HL-60 (cell line): ENCODE measurements around the gene ANKS6.

Experiments used
- DNase-seq, 2 experiments: peaks; one replicate each; pipeline ENCODE4 v3.0.0-alpha.2; 2010 to 2020; ENCODE audit warnings: low read depth in 1 of 2, low spot score in 1 of 2
- H3K27ac ChIP-seq: fragments of 250-450 bp; sonication (Bioruptor Pico); replicated peaks from 2 replicates; pipeline ENCODE4 v1.5.1; 2020; ENCODE audit warnings: mild to moderate bottlenecking, moderate library complexity
- H3K27me3 ChIP-seq: fragments of 250-450 bp; sonication (Bioruptor Pico); 2 replicates; pipeline ENCODE4 v1.5.1; 2021; ENCODE audit warnings: mild to moderate bottlenecking, moderate library complexity; ENCODE audit not compliant: insufficient read depth, poor library complexity, severe bottlenecking
- H3K4me3 ChIP-seq: replicated peaks from 2 replicates; pipeline ENCODE4 v1.5.1; 2011; ENCODE audit warnings: mild to moderate bottlenecking, control low read depth, low read length; ENCODE audit not compliant: insufficient read depth
- GABPA ChIP-seq: IDR thresholded peaks from 2 replicates; pipeline ENCODE4 v1.6.1; 2012; ENCODE audit warnings: low read depth
- POLR2AphosphoS5 ChIP-seq: IDR thresholded peaks from 2 replicates; pipeline ENCODE4 v1.6.1; 2012; ENCODE audit warnings: low read depth
- SPI1 ChIP-seq: IDR thresholded peaks from 2 replicates; pipeline ENCODE4 v1.6.1; 2012; ENCODE audit warnings: low read depth, mild to moderate bottlenecking, borderline replicate concordance
- TF ChIP-seq, protein P1 (sequence below): IDR thresholded peaks from 2 replicates; pipeline ENCODE4 v1.6.1; 2012; ENCODE audit warnings: low read depth; ENCODE audit not compliant: insufficient replicate concordance
- TF ChIP-seq, protein P2 (sequence below): IDR thresholded peaks from one replicate; pipeline ENCODE4 v1.5.1; 2011; ENCODE audit warnings: low read length, control low read depth, inconsistent platforms; ENCODE audit not compliant: insufficient read depth

Gene ANKS6

DNA sequence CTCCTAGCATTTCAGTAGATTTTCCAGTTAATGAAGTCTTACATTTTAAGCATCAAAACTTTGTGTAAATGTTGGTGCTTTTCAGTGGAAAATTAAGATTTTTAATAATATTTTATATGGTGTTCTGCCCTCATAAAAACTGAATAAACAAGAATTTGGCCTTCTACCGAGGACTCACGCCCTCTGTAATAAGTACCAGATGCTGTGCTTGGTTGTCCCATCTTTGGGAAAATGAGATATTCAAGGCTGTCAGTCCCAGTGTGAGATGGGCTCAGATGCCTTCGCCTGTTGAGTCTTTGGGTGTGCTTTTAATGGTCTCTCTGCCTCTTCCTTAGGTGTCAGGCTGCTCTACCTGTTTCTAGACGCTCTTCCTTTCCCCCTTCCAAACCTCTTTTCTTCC is 39.9 kb upstream of the ANKS6 start:
- TF ChIP-seq, protein P1, sequence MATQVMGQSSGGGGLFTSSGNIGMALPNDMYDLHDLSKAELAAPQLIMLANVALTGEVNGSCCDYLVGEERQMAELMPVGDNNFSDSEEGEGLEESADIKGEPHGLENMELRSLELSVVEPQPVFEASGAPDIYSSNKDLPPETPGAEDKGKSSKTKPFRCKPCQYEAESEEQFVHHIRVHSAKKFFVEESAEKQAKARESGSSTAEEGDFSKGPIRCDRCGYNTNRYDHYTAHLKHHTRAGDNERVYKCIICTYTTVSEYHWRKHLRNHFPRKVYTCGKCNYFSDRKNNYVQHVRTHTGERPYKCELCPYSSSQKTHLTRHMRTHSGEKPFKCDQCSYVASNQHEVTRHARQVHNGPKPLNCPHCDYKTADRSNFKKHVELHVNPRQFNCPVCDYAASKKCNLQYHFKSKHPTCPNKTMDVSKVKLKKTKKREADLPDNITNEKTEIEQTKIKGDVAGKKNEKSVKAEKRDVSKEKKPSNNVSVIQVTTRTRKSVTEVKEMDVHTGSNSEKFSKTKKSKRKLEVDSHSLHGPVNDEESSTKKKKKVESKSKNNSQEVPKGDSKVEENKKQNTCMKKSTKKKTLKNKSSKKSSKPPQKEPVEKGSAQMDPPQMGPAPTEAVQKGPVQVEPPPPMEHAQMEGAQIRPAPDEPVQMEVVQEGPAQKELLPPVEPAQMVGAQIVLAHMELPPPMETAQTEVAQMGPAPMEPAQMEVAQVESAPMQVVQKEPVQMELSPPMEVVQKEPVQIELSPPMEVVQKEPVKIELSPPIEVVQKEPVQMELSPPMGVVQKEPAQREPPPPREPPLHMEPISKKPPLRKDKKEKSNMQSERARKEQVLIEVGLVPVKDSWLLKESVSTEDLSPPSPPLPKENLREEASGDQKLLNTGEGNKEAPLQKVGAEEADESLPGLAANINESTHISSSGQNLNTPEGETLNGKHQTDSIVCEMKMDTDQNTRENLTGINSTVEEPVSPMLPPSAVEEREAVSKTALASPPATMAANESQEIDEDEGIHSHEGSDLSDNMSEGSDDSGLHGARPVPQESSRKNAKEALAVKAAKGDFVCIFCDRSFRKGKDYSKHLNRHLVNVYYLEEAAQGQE, result no peak
- TF ChIP-seq, protein P2, sequence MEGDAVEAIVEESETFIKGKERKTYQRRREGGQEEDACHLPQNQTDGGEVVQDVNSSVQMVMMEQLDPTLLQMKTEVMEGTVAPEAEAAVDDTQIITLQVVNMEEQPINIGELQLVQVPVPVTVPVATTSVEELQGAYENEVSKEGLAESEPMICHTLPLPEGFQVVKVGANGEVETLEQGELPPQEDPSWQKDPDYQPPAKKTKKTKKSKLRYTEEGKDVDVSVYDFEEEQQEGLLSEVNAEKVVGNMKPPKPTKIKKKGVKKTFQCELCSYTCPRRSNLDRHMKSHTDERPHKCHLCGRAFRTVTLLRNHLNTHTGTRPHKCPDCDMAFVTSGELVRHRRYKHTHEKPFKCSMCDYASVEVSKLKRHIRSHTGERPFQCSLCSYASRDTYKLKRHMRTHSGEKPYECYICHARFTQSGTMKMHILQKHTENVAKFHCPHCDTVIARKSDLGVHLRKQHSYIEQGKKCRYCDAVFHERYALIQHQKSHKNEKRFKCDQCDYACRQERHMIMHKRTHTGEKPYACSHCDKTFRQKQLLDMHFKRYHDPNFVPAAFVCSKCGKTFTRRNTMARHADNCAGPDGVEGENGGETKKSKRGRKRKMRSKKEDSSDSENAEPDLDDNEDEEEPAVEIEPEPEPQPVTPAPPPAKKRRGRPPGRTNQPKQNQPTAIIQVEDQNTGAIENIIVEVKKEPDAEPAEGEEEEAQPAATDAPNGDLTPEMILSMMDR, result no peak
- TF ChIP-seq SPI1 (no peak), GABPA (no peak), POLR2AphosphoS5 (no peak)
- Histone ChIP-seq H3K27me3 (no peaks in the 10 kb centered on the region), H3K27ac (no peak overlapping the region), H3K4me3 (no peak overlapping the region)
- DNase-seq, result no peak

DNA sequence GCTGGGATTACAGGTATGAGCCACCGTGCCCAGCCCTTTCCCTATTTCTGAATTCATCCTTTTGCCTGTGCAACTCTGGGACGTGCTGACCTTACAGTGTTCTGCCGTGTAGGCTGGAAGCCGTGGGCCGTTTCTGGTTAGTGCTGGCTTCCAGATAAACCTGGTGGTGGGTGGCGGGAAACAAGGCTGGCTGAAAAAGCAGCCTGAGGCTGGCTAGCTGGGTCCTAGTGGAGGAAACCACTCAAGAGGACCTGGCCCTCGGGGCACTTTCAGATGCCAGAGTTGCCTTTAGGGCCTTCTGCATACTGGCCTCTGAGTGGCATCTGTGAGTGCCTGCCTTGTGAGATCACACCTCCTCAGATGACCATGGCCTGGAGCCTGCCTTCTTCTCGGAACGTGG is 38.0 kb upstream of the ANKS6 start:
- no peak for DNase-seq

DNA sequence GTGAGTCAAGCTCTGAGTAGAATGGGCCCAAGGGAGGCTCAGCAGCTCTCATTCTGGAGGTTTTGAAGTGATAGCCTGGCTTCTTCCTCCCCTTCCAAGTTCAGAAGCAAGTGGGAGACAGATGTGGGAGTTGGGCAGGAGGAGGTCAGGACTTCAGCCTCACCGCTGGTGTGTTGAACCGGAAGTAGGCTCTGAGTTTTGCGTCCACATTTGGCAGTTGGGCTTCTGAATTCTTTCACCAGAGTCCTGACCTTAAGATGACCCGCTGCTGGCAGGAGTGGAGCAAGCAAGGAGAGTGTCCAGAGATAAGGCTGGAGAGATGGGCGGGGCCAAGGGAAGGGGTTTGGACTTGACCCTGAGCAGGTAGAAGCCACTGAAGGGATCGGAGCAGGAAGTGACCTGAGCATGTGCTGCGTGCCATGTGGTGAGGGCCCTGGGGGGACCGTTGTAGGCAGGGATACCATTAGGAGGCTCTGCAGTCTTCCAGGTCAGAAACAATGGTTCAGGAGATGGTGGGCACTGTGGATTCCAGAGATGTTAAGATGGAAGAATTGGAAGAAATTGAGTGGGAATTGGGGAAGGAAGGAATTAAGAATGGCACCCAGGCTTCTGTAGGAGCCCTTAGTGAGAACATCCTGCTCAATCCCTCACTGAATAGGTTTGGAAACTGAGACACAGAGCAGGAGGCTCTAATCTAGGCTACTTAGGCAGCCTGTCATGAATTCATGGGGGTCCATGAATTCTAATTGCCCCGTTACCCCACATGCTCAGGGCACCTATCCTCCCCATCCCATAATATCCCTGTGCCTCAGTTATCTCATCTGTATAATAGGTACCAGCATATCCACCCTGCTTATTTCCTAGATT is 37.0 kb upstream of the ANKS6 start:
- Histone ChIP-seq H3K27me3 (no peaks in the 10 kb centered on the region), H3K4me3 (no peak overlapping the region), H3K27ac (no peak overlapping the region)
- DNase-seq, result no peak
- TF ChIP-seq, protein P1, result no peak
- TF ChIP-seq POLR2AphosphoS5, result no peak
- no peak for TF ChIP-seq SPI1
- TF ChIP-seq, protein P2, result no peak
- no peak for TF ChIP-seq GABPA

More for the DNA sequence above, 38.0 kb upstream of the ANKS6 start:
- TF ChIP-seq, protein P2, result no peak
- TF ChIP-seq GABPA, result no peak
- TF ChIP-seq POLR2AphosphoS5, result no peak
- TF ChIP-seq, protein P1, result no peak
- TF ChIP-seq SPI1, result no peak
- no peaks in the 10 kb centered on the region for H3K27me3 ChIP-seq
- no peak overlapping the region for H3K27ac ChIP-seq
- H3K4me3 ChIP-seq, result no peak overlapping the region
